ENCODE measurements around the gene HS3ST5. TPM values are rescaled to one million over a fixed set of nuclear protein-coding genes. Genes with fewer than 3 reads are reported as not detected.

Gene HS3ST5
- total RNA-seq, 1 experiment from 2014 or later = not detected

- no peak for ATAC-seq
- ChIA-PET CTCF (interaction anchor here (1.2 kb wide), 1 partner anchor 15 kb away, joined by 4 read pairs; no protein-coding TSS in a partner anchor), RAD21 (ENCODE audit: low non-redundant PET in 1 of 2, low total read pairs in 2 of 2, uncharacterized antibody in 2 of 2, unreplicated experiment in 2 of 2) (no interaction called here), POLR2A (no interaction called here)
- H3K27me3 ChIP-seq (ENCODE audit: insufficient read depth, low read length) = peaks cover 28% of the 10 kb centered on the region
- H4K20me1 ChIP-seq (ENCODE audit: insufficient read depth) = no peaks in the 10 kb centered on the region
- no peaks in the 10 kb centered on the region for H3K36me3 ChIP-seq (ENCODE audit: control insufficient read depth in 1 of 2, insufficient read depth in 2 of 2, low read length in 2 of 2)
- DNase-seq (ENCODE audit: low read depth, low spot score) = no peak
- H3K27ac ChIP-seq (ENCODE audit: low read depth, low read length) = no peak overlapping the region
- no peaks in the 10 kb centered on the region for H3K9me2 ChIP-seq (ENCODE audit: insufficient read depth)
- no peaks in the 10 kb centered on the region for H3K79me2 ChIP-seq (ENCODE audit: insufficient read depth, low read length)
- no peak for TF ChIP-seq EZH2 (IDR thresholded peaks at IDR 0.05)
- TF ChIP-seq EGR1 (IDR thresholded peaks at IDR 0.05; ENCODE audit: low read depth) = no peak
- TF ChIP-seq JUND (IDR thresholded peaks at IDR 0.05) = no peak
- no peaks in the 10 kb centered on the region for H3K9me3 ChIP-seq (ENCODE audit: control insufficient read depth in 1 of 2, insufficient read depth in 1 of 2, low read depth in 1 of 2, low read length in 2 of 2)
- intact Hi-C loops (cut with micrococcal nuclease) = no loop called here
- no peak overlapping the region for H3K4me2 ChIP-seq (ENCODE audit: low read length)
- no peaks in the 10 kb centered on the region for H3K4me1 ChIP-seq (ENCODE audit: control insufficient read depth in 1 of 2, insufficient read depth in 2 of 2, low read length in 2 of 2)
- no peak overlapping the region for H2AFZ ChIP-seq (ENCODE audit: low read depth, low read length, poor library complexity, severe bottlenecking)
- H3K4me3 ChIP-seq (replicated peaks in 1 of 2; ENCODE audit: low read depth in 1 of 2, low read length in 2 of 2) = no peak overlapping the region
- no TSS peak for BruUV-seq (replicated peaks)
- H3K9ac ChIP-seq (ENCODE audit: low read length) = no peak overlapping the region
These were observed 53.9 kb downstream of the HS3ST5 start for GRCh38 chr6:114288701-114289495.

GRCh38 chr6:114287461-114287860, 55.4 kb downstream of the HS3ST5 start:
- Histone ChIP-seq H3K4me2 (ENCODE audit: low read length) (no peak overlapping the region), H3K27me3 (ENCODE audit: insufficient read depth, low read length) (peaks cover 34% of the 10 kb centered on the region), H3K9me2 (ENCODE audit: insufficient read depth) (no peaks in the 10 kb centered on the region), H3K79me2 (ENCODE audit: insufficient read depth, low read length) (no peaks in the 10 kb centered on the region), H3K9me3 (ENCODE audit: control insufficient read depth in 1 of 2, insufficient read depth in 1 of 2, low read depth in 1 of 2, low read length in 2 of 2) (no peaks in the 10 kb centered on the region), H4K20me1 (ENCODE audit: insufficient read depth) (no peaks in the 10 kb centered on the region), H2AFZ (ENCODE audit: low read depth, low read length, poor library complexity, severe bottlenecking) (no peak overlapping the region), H3K36me3 (ENCODE audit: control insufficient read depth in 1 of 2, insufficient read depth in 2 of 2, low read length in 2 of 2) (no peaks in the 10 kb centered on the region), H3K4me1 (ENCODE audit: control insufficient read depth in 1 of 2, insufficient read depth in 2 of 2, low read length in 2 of 2) (no peaks in the 10 kb centered on the region), H3K4me3 (replicated peaks in 1 of 2; ENCODE audit: low read depth in 1 of 2, low read length in 2 of 2) (no peak overlapping the region), H3K27ac (ENCODE audit: low read depth, low read length) (no peak overlapping the region), H3K9ac (ENCODE audit: low read length) (no peak overlapping the region)
- ChIA-PET RAD21 (ENCODE audit: low non-redundant PET in 1 of 2, low total read pairs in 2 of 2, uncharacterized antibody in 2 of 2, unreplicated experiment in 2 of 2) (no interaction called here), POLR2A (no interaction called here), CTCF (no interaction called here)
- no TSS peak for BruUV-seq (replicated peaks)
- DNase-seq (ENCODE audit: low read depth, low spot score) (no peak), ATAC-seq (no peak)
- intact Hi-C loops (cut with micrococcal nuclease) = no loop called here
- TF ChIP-seq JUND (IDR thresholded peaks at IDR 0.05) = no peak
- no peak for TF ChIP-seq TCF7L2 (IDR thresholded peaks at IDR 0.05; ENCODE audit: borderline replicate concordance, extremely low read depth, insufficient read depth, insufficient read length)
- no peak for TF ChIP-seq POLR2AphosphoS5 (IDR thresholded peaks at IDR 0.05; ENCODE audit: low read depth, low read length)
- no peak for TF ChIP-seq EZH2 (IDR thresholded peaks at IDR 0.05)
- TF ChIP-seq ELF1 (IDR thresholded peaks at IDR 0.05; ENCODE audit: borderline replicate concordance, low read depth) = no peak
- no peak for TF ChIP-seq FOSL1 (IDR thresholded peaks at IDR 0.05; ENCODE audit: low read depth)
- no peak for TF ChIP-seq POLR2A (IDR thresholded peaks at IDR 0.05; ENCODE audit: borderline replicate concordance, extremely low read depth, insufficient read depth, insufficient read length)
- no peak for TF ChIP-seq SRF (IDR thresholded peaks at IDR 0.05; ENCODE audit: low read depth)
- TF ChIP-seq CBX3 (IDR thresholded peaks at IDR 0.05; ENCODE audit: low read depth) = no peak
- no peak for TF ChIP-seq MAX (IDR thresholded peaks at IDR 0.05)
- TF ChIP-seq ZNF274 (IDR thresholded peaks at IDR 0.05; ENCODE audit: low read depth, low read length) = no peak
- TF ChIP-seq CTCF (IDR thresholded peaks at IDR 0.05 in 2 of 3, conservative IDR thresholded peaks at IDR 0.05 in 1 of 3; ENCODE audit: borderline replicate concordance in 1 of 3, insufficient read depth in 1 of 3, low read depth in 2 of 3, low read length in 2 of 3) = no peak
- no peak for TF ChIP-seq YY1 (IDR thresholded peaks at IDR 0.05; ENCODE audit: extremely low read depth, insufficient replicate concordance, low read depth, low read length)
- no peak for TF ChIP-seq CEBPB (IDR thresholded peaks at IDR 0.05; ENCODE audit: low read depth)
- TF ChIP-seq EGR1 (IDR thresholded peaks at IDR 0.05; ENCODE audit: low read depth) = no peak
- TF ChIP-seq ZFX (IDR thresholded peaks at IDR 0.05) = no peak
- TF ChIP-seq EZH2phosphoT487 (IDR thresholded peaks at IDR 0.05; ENCODE audit: borderline replicate concordance) = no peak

Measured in HCT116 (cell line).